Astrocyte of the cerebellum (primary cell): ENCODE results near the gene OR2T35.

Experiments used
- DNase-seq: peaks from one replicate; pipeline ENCODE4 v3.0.0-alpha.2; 2011; ENCODE audit warnings: low read depth
- H3K4me3 ChIP-seq: 2 replicates; pipeline ENCODE4 v1.5.1; 2011; ENCODE audit warnings: mild to moderate bottlenecking, low read depth, low read length, moderate library complexity
- in situ Hi-C: cut with HindIII; loops from 2 replicates; pipeline ENCODE4 v1.10.0; 2017; ENCODE audit warnings: low sequenced_read_pairs
- TF ChIP-seq, protein P1 (sequence below): IDR thresholded peaks from 2 replicates; pipeline ENCODE4 v1.5.1; 2012; ENCODE audit warnings: low read length, low read depth, moderate library complexity, mild to moderate bottlenecking; ENCODE audit errors: missing control alignments

The OR2T35 gene

DNA sequence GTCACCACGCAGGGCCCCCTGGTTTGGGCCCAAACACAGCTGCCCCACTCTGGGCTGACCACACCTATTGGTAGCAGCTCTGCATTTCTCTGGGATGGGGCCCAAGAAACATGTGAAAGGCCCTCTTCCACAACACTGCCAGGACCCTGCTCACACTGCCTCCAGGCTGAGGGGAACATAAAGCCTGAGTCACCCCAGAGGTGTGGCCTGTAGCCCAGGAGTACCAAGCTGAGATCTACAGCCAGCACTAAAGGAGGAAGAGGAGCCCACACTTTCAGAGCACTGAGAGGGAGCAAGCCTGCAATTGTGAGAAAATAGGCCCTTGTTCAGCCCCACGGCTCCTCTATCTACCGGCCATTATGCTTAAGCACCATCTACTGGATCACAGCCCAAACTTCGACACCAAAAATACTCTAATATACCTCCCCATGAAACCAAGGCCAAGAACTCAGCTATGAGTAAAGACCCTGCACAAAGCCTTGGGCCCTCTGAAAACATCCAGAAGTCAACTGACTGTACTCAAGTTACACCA lies 33.1 kb downstream of the OR2T35 start:
- DNase-seq = no peak
- no peak overlapping the region for H3K4me3 ChIP-seq
- in situ Hi-C loops = no loop called here
- TF ChIP-seq, protein P1, sequence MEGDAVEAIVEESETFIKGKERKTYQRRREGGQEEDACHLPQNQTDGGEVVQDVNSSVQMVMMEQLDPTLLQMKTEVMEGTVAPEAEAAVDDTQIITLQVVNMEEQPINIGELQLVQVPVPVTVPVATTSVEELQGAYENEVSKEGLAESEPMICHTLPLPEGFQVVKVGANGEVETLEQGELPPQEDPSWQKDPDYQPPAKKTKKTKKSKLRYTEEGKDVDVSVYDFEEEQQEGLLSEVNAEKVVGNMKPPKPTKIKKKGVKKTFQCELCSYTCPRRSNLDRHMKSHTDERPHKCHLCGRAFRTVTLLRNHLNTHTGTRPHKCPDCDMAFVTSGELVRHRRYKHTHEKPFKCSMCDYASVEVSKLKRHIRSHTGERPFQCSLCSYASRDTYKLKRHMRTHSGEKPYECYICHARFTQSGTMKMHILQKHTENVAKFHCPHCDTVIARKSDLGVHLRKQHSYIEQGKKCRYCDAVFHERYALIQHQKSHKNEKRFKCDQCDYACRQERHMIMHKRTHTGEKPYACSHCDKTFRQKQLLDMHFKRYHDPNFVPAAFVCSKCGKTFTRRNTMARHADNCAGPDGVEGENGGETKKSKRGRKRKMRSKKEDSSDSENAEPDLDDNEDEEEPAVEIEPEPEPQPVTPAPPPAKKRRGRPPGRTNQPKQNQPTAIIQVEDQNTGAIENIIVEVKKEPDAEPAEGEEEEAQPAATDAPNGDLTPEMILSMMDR = no peak

- no peak overlapping the region for H3K4me3 ChIP-seq
- DNase-seq = no peak
- in situ Hi-C loops = no loop called here
- TF ChIP-seq, protein P1 = no peak
Measured at GRCh38 chr1:248610301-248610700, 34.8 kb downstream of the OR2T35 start.

DNA sequence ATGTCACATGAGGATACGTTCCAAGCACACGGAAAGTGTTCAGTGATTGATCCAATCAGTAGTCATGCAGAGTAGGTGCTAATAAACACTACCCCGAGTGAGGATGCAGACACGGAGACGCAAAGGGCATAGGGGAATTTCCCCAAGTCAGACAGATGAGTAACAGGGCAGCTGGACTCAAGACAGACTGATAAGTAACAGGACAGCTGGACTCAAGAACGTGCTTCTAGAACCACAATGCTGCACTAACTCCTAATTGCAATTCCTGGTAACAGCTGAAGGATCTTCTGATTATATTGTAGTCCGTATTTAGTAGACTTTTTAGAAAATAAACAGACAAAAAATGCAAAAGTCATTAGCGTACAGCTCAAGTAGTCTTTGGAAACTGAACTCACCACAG lies 45.7 kb downstream of the OR2T35 start:
- TF ChIP-seq, protein P1 = no peak
- DNase-seq = no peak
- in situ Hi-C loops = no loop called here
- no peak overlapping the region for H3K4me3 ChIP-seq

DNA sequence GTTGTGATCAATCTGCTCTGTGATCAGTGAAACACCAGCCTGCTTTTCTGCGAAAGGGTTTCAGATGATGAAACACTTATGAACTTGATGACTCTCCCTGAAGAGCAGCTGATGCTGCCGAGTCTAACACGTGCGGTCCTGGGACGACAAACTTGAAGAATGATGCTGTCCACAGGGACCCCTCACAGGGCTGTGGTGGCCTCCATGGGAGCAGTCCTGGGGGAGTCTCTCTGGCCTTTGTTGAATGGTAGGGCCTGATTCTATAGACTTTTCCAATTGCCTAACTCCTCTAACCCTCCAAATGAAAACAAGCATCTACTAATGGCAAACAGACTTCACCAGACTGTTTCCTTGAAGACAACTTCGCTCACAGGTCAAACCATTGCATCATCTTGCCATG lies 47.5 kb downstream of the OR2T35 start, which contains the start of gene OR2T10:
OR2T10 (minus strand) TSS at position 112 of the 400 bp plus-strand sequence. CDS start 3,932 bp downstream, outside the sequence.
- in situ Hi-C loops = no loop called here
- TF ChIP-seq, protein P1 = no peak
- H3K4me3 ChIP-seq = no peak within 1 kb of the TSS
- no peak for DNase-seq

DNA sequence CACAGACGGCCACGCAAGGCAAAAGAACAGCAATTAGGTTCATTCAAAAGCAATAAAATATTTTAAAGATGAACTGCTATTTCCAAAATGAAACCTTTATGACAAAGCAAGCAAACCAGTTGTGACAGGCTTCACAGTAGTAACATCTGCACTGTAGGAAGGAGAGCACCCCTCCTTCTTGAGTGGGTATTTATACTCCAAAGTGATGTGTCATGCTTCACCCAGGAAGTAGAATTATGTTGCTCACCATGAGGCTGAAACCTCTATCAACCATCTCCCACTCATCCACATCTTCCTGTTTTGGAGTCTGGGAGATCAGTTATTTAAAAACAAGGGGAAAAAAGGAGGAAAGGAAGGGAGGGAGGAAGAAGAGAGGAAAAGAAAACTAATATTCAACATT lies 48.5 kb downstream of the OR2T35 start:
- in situ Hi-C loops = no loop called here
- H3K4me3 ChIP-seq = no peak overlapping the region
- no peak for DNase-seq
- TF ChIP-seq, protein P1 = no peak

- TF ChIP-seq, protein P1 = no peak
- DNase-seq = no peak
- no peak overlapping the region for H3K4me3 ChIP-seq
- in situ Hi-C loops = no loop called here
Measured at GRCh38 chr1:248593226-248593625, 51.9 kb downstream of the OR2T35 start.

DNA sequence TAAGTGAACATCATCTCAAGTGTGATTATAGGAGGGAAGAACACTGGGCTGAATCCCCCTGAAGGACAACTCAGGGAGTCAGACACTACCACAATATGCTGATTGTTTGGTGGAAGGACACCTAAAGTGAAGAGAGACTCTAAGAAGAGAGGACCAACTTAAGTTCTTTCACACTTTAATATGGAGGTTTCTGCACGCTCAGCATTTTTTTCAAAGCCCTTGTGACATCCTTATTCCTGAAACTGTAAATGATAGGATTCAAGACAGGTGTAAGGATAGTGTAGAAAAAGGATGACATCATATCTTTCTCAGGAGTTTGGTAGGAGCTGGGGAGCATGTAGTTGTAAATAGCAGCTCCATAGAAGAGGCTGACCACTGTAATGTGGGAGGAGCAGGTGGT lies 52.4 kb downstream of the OR2T35 start:
- TF ChIP-seq, protein P1 = no peak
- H3K4me3 ChIP-seq = no peak overlapping the region
- in situ Hi-C loops = no loop called here
- no peak for DNase-seq
